Loucy (cell line): ENCODE data around the gene ARHGAP22.

Experiments
- H2AFZ ChIP-seq: fragments of 200-600 bp; sonication (generic); 2 replicates; pipeline ENCODE4 v1.6.0; 2016; ENCODE audit warnings: antibody characterized with exemption, mild to moderate bottlenecking, low read length, moderate library complexity
- H3F3A ChIP-seq: fragments of 200-600 bp; 2 replicates; pipeline ENCODE4 v1.6.0; 2016; ENCODE audit warnings: antibody characterized with exemption, low read depth, mild to moderate bottlenecking
- H3K27me3 ChIP-seq: fragments of 200-600 bp; sonication (generic); 2 replicates; pipeline ENCODE4 v1.6.1; 2014; ENCODE audit warnings: low read length, mild to moderate bottlenecking; ENCODE audit not compliant: insufficient read depth, poor library complexity, severe bottlenecking
- H3K36me3 ChIP-seq: fragments of 200-600 bp; sonication (generic); 2 replicates; pipeline ENCODE4 v1.6.1; 2016; ENCODE audit warnings: low read length; ENCODE audit not compliant: insufficient read depth
- H3K4me1 ChIP-seq: fragments of 200-600 bp; sonication (generic); 2 replicates; pipeline ENCODE4 v1.5.1; 2014; ENCODE audit warnings: low read length, mild to moderate bottlenecking; ENCODE audit not compliant: insufficient read depth, poor library complexity, severe bottlenecking
- H3K4me2 ChIP-seq: fragments of 200-600 bp; sonication (generic); 2 replicates; pipeline ENCODE4 v1.6.0; 2014; ENCODE audit warnings: antibody characterized with exemption, low read length, low read depth, mild to moderate bottlenecking; ENCODE audit not compliant: poor library complexity, severe bottlenecking
- H3K4me3 ChIP-seq: fragments of 200-600 bp; sonication (generic); 2 replicates; pipeline ENCODE4 v1.5.1; 2014; ENCODE audit warnings: low read length, mild to moderate bottlenecking, mixed read lengths; ENCODE audit not compliant: poor library complexity, severe bottlenecking
- H3K79me2 ChIP-seq: fragments of 200-600 bp; sonication (generic); 2 replicates; pipeline ENCODE4 v1.6.1; 2014; ENCODE audit warnings: low read length; ENCODE audit not compliant: insufficient read depth
- H3K9ac ChIP-seq: fragments of 200-600 bp; sonication (generic); 2 replicates; pipeline ENCODE4 v1.6.0; 2014; ENCODE audit warnings: mild to moderate bottlenecking, low read depth, low read length, moderate library complexity; ENCODE audit not compliant: poor library complexity, severe bottlenecking
- H3K9me2 ChIP-seq: fragments of 200-600 bp; sonication (generic); replicated peaks from 2 replicates; pipeline ENCODE4 v1.6.1; 2016; ENCODE audit warnings: low read depth, low read length, mixed read lengths
- H3K9me3 ChIP-seq: fragments of 200-600 bp; sonication (generic); 2 replicates; pipeline ENCODE4 v1.6.1; 2014; ENCODE audit warnings: mild to moderate bottlenecking, antibody characterized with exemption, low read length, low read depth; ENCODE audit not compliant: insufficient read depth
- H4K20me1 ChIP-seq: fragments of 200-600 bp; sonication (generic); 2 replicates; pipeline ENCODE4 v1.6.0; 2014; ENCODE audit warnings: antibody characterized with exemption, low read length, mild to moderate bottlenecking; ENCODE audit not compliant: insufficient read depth, poor library complexity, severe bottlenecking
- EZH2phosphoT487 ChIP-seq: fragments of 200-600 bp; IDR thresholded peaks from 2 replicates; pipeline ENCODE4 v1.6.1; 2018; ENCODE audit warnings: antibody characterized with exemption, mild to moderate bottlenecking, moderate library complexity, borderline replicate concordance
- TF ChIP-seq, protein P1 (sequence below): fragments of 200-600 bp; sonication (generic); conservative IDR thresholded peaks from 2 replicates; pipeline ENCODE4 v1.5.1; 2014; ENCODE audit warnings: mild to moderate bottlenecking, antibody characterized with exemption, low read length

The ARHGAP22 gene

DNA sequence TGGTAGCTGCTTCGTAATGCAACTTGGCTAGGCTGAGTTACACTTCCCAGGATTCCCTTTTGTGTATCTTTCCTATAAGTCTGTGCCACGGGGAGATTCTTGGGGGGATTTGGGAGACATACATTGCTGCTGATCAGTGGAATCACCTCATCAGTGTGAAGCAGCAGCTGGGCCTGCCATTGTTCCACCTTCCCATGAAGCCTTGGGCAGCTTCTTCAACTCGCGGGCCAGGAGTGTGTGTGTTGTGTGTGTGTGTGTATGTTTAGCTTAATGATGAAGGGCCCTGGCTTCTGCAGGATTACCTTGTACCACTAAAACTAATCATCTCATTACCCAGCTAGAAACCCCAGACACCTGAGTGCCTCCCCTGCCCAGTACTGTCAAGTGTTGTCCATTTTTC lies 33.3 kb upstream of the ARHGAP22 start:
- H3K36me3 ChIP-seq: no peaks in the 10 kb centered on the region
- no peak overlapping the region for H3K9ac ChIP-seq
- no peaks in the 10 kb centered on the region for H4K20me1 ChIP-seq
- no peaks in the 10 kb centered on the region for H3K9me3 ChIP-seq
- H3K4me1 ChIP-seq: peaks cover 41% of the 10 kb centered on the region
- H2AFZ ChIP-seq: no peak overlapping the region
- no peaks in the 10 kb centered on the region for H3F3A ChIP-seq
- no peaks in the 10 kb centered on the region for H3K79me2 ChIP-seq
- TF ChIP-seq EZH2phosphoT487: no peak
- TF ChIP-seq, protein P1, sequence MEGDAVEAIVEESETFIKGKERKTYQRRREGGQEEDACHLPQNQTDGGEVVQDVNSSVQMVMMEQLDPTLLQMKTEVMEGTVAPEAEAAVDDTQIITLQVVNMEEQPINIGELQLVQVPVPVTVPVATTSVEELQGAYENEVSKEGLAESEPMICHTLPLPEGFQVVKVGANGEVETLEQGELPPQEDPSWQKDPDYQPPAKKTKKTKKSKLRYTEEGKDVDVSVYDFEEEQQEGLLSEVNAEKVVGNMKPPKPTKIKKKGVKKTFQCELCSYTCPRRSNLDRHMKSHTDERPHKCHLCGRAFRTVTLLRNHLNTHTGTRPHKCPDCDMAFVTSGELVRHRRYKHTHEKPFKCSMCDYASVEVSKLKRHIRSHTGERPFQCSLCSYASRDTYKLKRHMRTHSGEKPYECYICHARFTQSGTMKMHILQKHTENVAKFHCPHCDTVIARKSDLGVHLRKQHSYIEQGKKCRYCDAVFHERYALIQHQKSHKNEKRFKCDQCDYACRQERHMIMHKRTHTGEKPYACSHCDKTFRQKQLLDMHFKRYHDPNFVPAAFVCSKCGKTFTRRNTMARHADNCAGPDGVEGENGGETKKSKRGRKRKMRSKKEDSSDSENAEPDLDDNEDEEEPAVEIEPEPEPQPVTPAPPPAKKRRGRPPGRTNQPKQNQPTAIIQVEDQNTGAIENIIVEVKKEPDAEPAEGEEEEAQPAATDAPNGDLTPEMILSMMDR: no peak
- H3K27me3 ChIP-seq: no peaks in the 10 kb centered on the region
- H3K4me3 ChIP-seq: no peak overlapping the region
- H3K4me2 ChIP-seq: no peak overlapping the region
- no peaks in the 10 kb centered on the region for H3K9me2 ChIP-seq

DNA sequence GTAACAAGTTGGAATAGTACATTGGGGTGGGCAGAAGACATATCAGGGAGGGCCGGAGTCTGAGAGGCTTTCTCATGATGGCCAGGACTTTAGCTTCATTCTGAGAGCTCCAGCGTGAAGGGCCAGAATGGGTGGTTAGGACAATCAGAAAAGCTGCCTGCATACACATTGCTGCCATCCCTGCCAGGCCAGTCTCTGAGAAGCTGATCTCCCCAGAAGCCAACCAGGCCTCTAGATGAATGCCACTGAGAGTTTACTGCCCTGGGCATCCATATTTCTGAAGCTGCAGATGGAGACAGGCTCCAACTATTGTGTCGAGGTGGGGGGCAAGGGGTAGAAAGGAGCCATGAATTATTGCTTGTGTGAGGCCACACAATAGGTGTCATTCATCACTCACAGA lies 32.0 kb upstream of the ARHGAP22 start:
- no peaks in the 10 kb centered on the region for H3K9me3 ChIP-seq
- no peak overlapping the region for H3K4me3 ChIP-seq
- no peaks in the 10 kb centered on the region for H4K20me1 ChIP-seq
- H3K4me2 ChIP-seq: no peak overlapping the region
- H3K36me3 ChIP-seq: no peaks in the 10 kb centered on the region
- no peak overlapping the region for H3K9ac ChIP-seq
- TF ChIP-seq, protein P1: no peak
- no peak for TF ChIP-seq EZH2phosphoT487
- no peaks in the 10 kb centered on the region for H3K79me2 ChIP-seq
- no peaks in the 10 kb centered on the region for H3K9me2 ChIP-seq
- H3K27me3 ChIP-seq: no peaks in the 10 kb centered on the region
- H2AFZ ChIP-seq: 0 out of 2 replicates have a peak overlapping the region, but pooled peaks have one; percentile 22
- peaks cover 51% of the 10 kb centered on the region for H3K4me1 ChIP-seq
- H3F3A ChIP-seq: no peaks in the 10 kb centered on the region

- no peak overlapping the region for H3K4me3 ChIP-seq
- H3K36me3 ChIP-seq: no peaks in the 10 kb centered on the region
- peaks cover 51% of the 10 kb centered on the region for H3K4me1 ChIP-seq
- no peak overlapping the region for H3K9ac ChIP-seq
- H3K9me2 ChIP-seq: no peaks in the 10 kb centered on the region
- no peaks in the 10 kb centered on the region for H3K27me3 ChIP-seq
- H3K4me2 ChIP-seq: peak overlapping the region; percentile 79
- H3F3A ChIP-seq: no peaks in the 10 kb centered on the region
- no peaks in the 10 kb centered on the region for H3K79me2 ChIP-seq
- no peak overlapping the region for H2AFZ ChIP-seq
- no peak for TF ChIP-seq EZH2phosphoT487
- TF ChIP-seq, protein P1: no peak
- no peaks in the 10 kb centered on the region for H3K9me3 ChIP-seq
- no peaks in the 10 kb centered on the region for H4K20me1 ChIP-seq
Observed at GRCh38 chr10:48636231-48636630, 31.4 kb upstream of the ARHGAP22 start.
